ENCODE data around the gene EVI5.

GRCh38 chr1:92822879-92823278 is 38.0 kb upstream of the EVI5 start:
- TF ChIP-seq CTCF (IDR thresholded peaks at IDR 0.05; ENCODE audit: low read depth, low read length, poor library complexity, severe bottlenecking), result no peak
- no peak for TF ChIP-seq EZH2phosphoT487 (IDR thresholded peaks at IDR 0.05; ENCODE audit: borderline replicate concordance, low read length)
